SK-N-SH (cell line): ENCODE data around the gene KLHL42. TPM values are rescaled to one million over a fixed set of nuclear protein-coding genes. Genes with fewer than 3 reads are reported as not detected.

Source experiments
- CTCF ChIA-PET: fragments of 300-600, 350-600 bp; formaldehyde crosslinking; extraction: SDS; loops from one replicate; lab custom pipeline; 2021; lab: Yijun Ruan, JAX
- POLR2A ChIA-PET: fragments of 350-600 bp; sonication (Branson Sonifier 250); formaldehyde crosslinking; extraction: SDS; loops from one replicate; lab custom pipeline; 2020; ENCODE audit warnings: antibody characterized with exemption, inconsistent platforms; lab: Yijun Ruan, JAX
- DNase-seq: peaks from one replicate; pipeline ENCODE4 v3.0.0; 2012
- H2AFZ ChIP-seq: fragments of 200-600 bp; sonication (generic); 2 replicates; pipeline ENCODE4 v1.8.1; 2016; ENCODE audit warnings: antibody characterized with exemption, mild to moderate bottlenecking, low read depth
- H3F3A ChIP-seq: fragments of 200-600 bp; sonication (generic); replicated peaks from 2 replicates; pipeline ENCODE3; 2016; ENCODE audit warnings: antibody characterized with exemption, mild to moderate bottlenecking; ENCODE audit not compliant: insufficient read depth
- H3K27ac ChIP-seq, 2 experiments: fragments of 200-500 bp in 1 of 2; fragments of 200-600 bp in 1 of 2; sonication (Bioruptor generic) in 1 of 2; sonication (generic), shearing (Covaris generic) in 1 of 2; 2 replicates each; pipeline versions ENCODE4 v1.5.1 to v1.6.1; 2014 to 2016; ENCODE audit warnings: low read depth in 2 of 2, inconsistent platforms in 1 of 2, low read length in 1 of 2, mild to moderate bottlenecking in 1 of 2, mixed read lengths in 1 of 2
- H3K27me3 ChIP-seq: fragments of 200-600 bp; sonication (generic), shearing (Covaris generic); 2 replicates; pipeline ENCODE4 v1.6.1; 2016; ENCODE audit warnings: mixed run types; ENCODE audit not compliant: insufficient read depth
- H3K36me3 ChIP-seq, 2 experiments: fragments of 200-500 bp in 1 of 2; fragments of 200-600 bp in 1 of 2; sonication (Bioruptor generic) in 1 of 2; sonication (generic) in 1 of 2; replicated peaks in 1 of 2; 2 replicates each; pipeline versions ENCODE3 to v1.5.1; 2014 to 2016; ENCODE audit warnings: low read length in 1 of 2, mild to moderate bottlenecking in 1 of 2; ENCODE audit not compliant: insufficient read depth in 2 of 2, control insufficient read depth in 1 of 2
- H3K4me1 ChIP-seq, 2 experiments: fragments of 200-500 bp in 1 of 2; fragments of 200-600 bp in 1 of 2; sonication (Bioruptor generic) in 1 of 2; sonication (generic), shearing (Covaris generic) in 1 of 2; 2 replicates each; pipeline versions ENCODE4 v1.5.1 to v1.6.1; 2014 to 2016; ENCODE audit warnings: low read depth in 1 of 2, low read length in 1 of 2, mixed run types in 1 of 2; ENCODE audit not compliant: insufficient read depth in 2 of 2, control insufficient read depth in 1 of 2
- H3K4me2 ChIP-seq: fragments of 200-600 bp; sonication (generic), shearing (Covaris generic); 2 replicates; pipeline ENCODE4 v1.6.1; 2017; ENCODE audit warnings: mixed run types
- H3K4me3 ChIP-seq, 2 experiments: fragments of 200-500 bp in 1 of 2; fragments of 200-600 bp in 1 of 2; sonication (Bioruptor generic) in 1 of 2; sonication (generic), shearing (Covaris generic) in 1 of 2; 2 replicates each; pipeline versions ENCODE4 v1.5.1 to v1.8.1; 2014 to 2016; ENCODE audit warnings: low read depth in 2 of 2, inconsistent platforms in 1 of 2, low read length in 1 of 2, mild to moderate bottlenecking in 1 of 2, mixed read lengths in 1 of 2, moderate library complexity in 1 of 2
- H3K79me2 ChIP-seq: fragments of 200-600 bp; sonication (generic); 2 replicates; pipeline ENCODE4 v1.8.1; 2017; ENCODE audit warnings: mild to moderate bottlenecking; ENCODE audit not compliant: insufficient read depth
- H3K9ac ChIP-seq: fragments of 200-600 bp; sonication (generic); 2 replicates; pipeline ENCODE4 v1.6.1; 2017; ENCODE audit warnings: mixed run types
- H3K9me2 ChIP-seq: fragments of 200-600 bp; sonication (generic); 2 replicates; pipeline ENCODE4 v1.6.1; 2017; ENCODE audit warnings: mixed run types
- H3K9me3 ChIP-seq: fragments of 200-600 bp; sonication (generic); 2 replicates; pipeline ENCODE4 v1.6.1; 2017; ENCODE audit warnings: mixed run types, mild to moderate bottlenecking, moderate library complexity
- H4K20me1 ChIP-seq: fragments of 200-600 bp; sonication (generic); 2 replicates; pipeline ENCODE4 v1.6.1; 2017; ENCODE audit warnings: mild to moderate bottlenecking, mixed run types; ENCODE audit not compliant: insufficient read depth
- EP300 ChIP-seq, 2 experiments: IDR thresholded peaks; 2 replicates each; pipeline versions ENCODE4 v1.4.0 to v1.6.1; 2012; ENCODE audit warnings: borderline replicate concordance in 1 of 2, low read depth in 1 of 2, low read length in 1 of 2
- EZH2phosphoT487 ChIP-seq: fragments of 200-600 bp; sonication (generic); IDR thresholded peaks from 2 replicates; pipeline ENCODE4 v1.6.1; 2017; ENCODE audit warnings: low read depth, mixed run types, mild to moderate bottlenecking, antibody characterized with exemption, moderate library complexity, borderline replicate concordance
- FOSL2 ChIP-seq: IDR thresholded peaks from 2 replicates; pipeline ENCODE4 v1.4.0; 2012; ENCODE audit warnings: low read depth, mild to moderate bottlenecking, moderate library complexity, borderline replicate concordance
- FOXM1 ChIP-seq: IDR thresholded peaks from 2 replicates; pipeline ENCODE4 v1.4.0; 2012; ENCODE audit warnings: low read depth, mild to moderate bottlenecking
- GABPA ChIP-seq: IDR thresholded peaks from 2 replicates; pipeline ENCODE4 v1.4.0; 2012; ENCODE audit warnings: low read depth, mild to moderate bottlenecking
- GATA2 ChIP-seq: sonication (generic); formaldehyde crosslinking; IDR thresholded peaks from 2 replicates; pipeline ENCODE4 v1.5.0; 2020; ENCODE audit warnings: mild to moderate bottlenecking, missing genetic modification reagents
- MXI1 ChIP-seq: IDR thresholded peaks from 2 replicates; pipeline ENCODE4 v1.6.1; 2012; ENCODE audit warnings: mild to moderate bottlenecking, low read depth, low read length, improper control_type of control experiment
- NRF1 ChIP-seq: IDR thresholded peaks from 2 replicates; pipeline ENCODE4 v1.6.1; 2012; ENCODE audit warnings: low read depth, mild to moderate bottlenecking, low read length
- RAD21 ChIP-seq: IDR thresholded peaks from 2 replicates; pipeline ENCODE4 v1.6.1; 2012; ENCODE audit warnings: mild to moderate bottlenecking, low read length
- RCOR1 ChIP-seq: fragments of 150-350 bp; IDR thresholded peaks from 2 replicates; pipeline ENCODE4 v1.6.1; 2017; ENCODE audit warnings: antibody characterized with exemption, low read length
- RFX5 ChIP-seq: IDR thresholded peaks from 2 replicates; pipeline ENCODE4 v1.6.1; 2012; ENCODE audit warnings: mild to moderate bottlenecking, improper control_type of control experiment, low read length
- RXRA ChIP-seq: IDR thresholded peaks from 2 replicates; pipeline ENCODE4 v1.4.0; 2012; ENCODE audit warnings: low read depth, mild to moderate bottlenecking, borderline replicate concordance
- SIN3A ChIP-seq: IDR thresholded peaks from 2 replicates; pipeline ENCODE4 v1.6.1; 2012; ENCODE audit warnings: low read depth, mild to moderate bottlenecking, low read length, moderate library complexity, borderline replicate concordance
- SMC3 ChIP-seq: IDR thresholded peaks from 2 replicates; pipeline ENCODE4 v1.6.1; 2012; ENCODE audit warnings: low read depth, low read length, improper control_type of control experiment
- TCF12 ChIP-seq: IDR thresholded peaks from 2 replicates; pipeline ENCODE4 v1.4.0; 2012
- TEAD4 ChIP-seq: IDR thresholded peaks from 2 replicates; pipeline ENCODE4 v1.4.0; 2012; ENCODE audit warnings: mild to moderate bottlenecking, borderline replicate concordance; ENCODE audit not compliant: insufficient read depth
- YY1 ChIP-seq: IDR thresholded peaks from 2 replicates; pipeline ENCODE4 v1.4.0; 2012; ENCODE audit warnings: low read depth, mild to moderate bottlenecking
- WGBS: methylation state at CpG from one replicate; pipeline ENCODE4 v1.1.6; 2017; ENCODE audit warnings: low lambda C conversion rate; 5-methylcytosine and 5-hydroxymethylcytosine counted together
- polyA plus RNA-seq, 3 experiments: library from polyadenylated mRNA; depleted of rRNA; stranded (reverse); fragments of >200 nt; gene quantifications; 2 replicates each; pipeline ENCODE4 v1.2.3, GENCODE V29; 2012
- TF ChIP-seq, protein P1 (sequence below): fragments of 200-600 bp; sonication (generic); IDR thresholded peaks from 2 replicates; pipeline ENCODE4 v1.6.1; 2017; ENCODE audit warnings: antibody characterized with exemption, mild to moderate bottlenecking, moderate library complexity
- TF ChIP-seq, protein P2 (sequence below): IDR thresholded peaks from 2 replicates; pipeline ENCODE4 v1.4.0; 2012; ENCODE audit warnings: low read depth
- TF ChIP-seq, protein P3 (sequence below): fragments of 150-350 bp; IDR thresholded peaks from 2 replicates; pipeline ENCODE4 v1.6.1; 2016; ENCODE audit warnings: mild to moderate bottlenecking, low read depth, low read length
- TF ChIP-seq, protein P4 (sequence below): IDR thresholded peaks from 2 replicates; pipeline ENCODE4; 2012
- TF ChIP-seq, protein P5 (sequence below): IDR thresholded peaks from 2 replicates; pipeline ENCODE4 v1.4.0; 2012; ENCODE audit warnings: low read depth, borderline replicate concordance

KLHL42 gene
- polyA plus RNA-seq, 1 of the 3 experiments (the other 2 are of a cell fraction) = 11.7 TPM

DNA sequence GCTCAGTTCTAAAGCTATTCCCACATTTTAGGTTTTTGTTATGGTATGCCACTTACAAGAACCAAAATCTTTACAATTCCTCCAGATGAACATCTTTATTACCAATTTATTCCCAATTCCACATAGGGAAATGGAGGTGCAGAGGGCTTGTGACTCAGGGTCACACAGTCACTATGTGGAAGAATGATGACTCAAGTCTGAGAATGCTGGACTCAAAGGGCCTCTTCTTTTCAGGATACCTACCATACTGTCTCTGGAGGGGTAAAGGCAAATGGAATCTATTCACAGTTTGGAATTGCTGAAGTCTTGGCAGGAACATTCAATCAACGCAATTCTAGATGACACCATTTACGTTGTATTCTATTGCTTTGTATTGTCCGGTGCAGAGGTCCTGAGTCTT lies 48.2 kb downstream of the KLHL42 start:
- Histone ChIP-seq H3K4me1 (no peaks in the 10 kb centered on the region), H3K27me3 (no peaks in the 10 kb centered on the region), H3K4me3 (no peak overlapping the region), H3K9me2 (no peaks in the 10 kb centered on the region), H3F3A (no peaks in the 10 kb centered on the region), H4K20me1 (no peaks in the 10 kb centered on the region), H3K4me2 (no peak overlapping the region), H3K79me2 (no peaks in the 10 kb centered on the region), H2AFZ (no peak overlapping the region)
- CTCF ChIA-PET = interaction anchor here (0.6 to 2.5 kb wide), 3 partner anchors 14 to 172 kb away, joined by 3 to 5 read pairs (median 3); no protein-coding TSS in a partner anchor
- DNase-seq = no peak
- WGBS = 82% methylated on average over 3 of the region's 3 CpGs
- TF ChIP-seq SIN3A = no peak
- no peak for TF ChIP-seq MXI1
- TF ChIP-seq, protein P1, sequence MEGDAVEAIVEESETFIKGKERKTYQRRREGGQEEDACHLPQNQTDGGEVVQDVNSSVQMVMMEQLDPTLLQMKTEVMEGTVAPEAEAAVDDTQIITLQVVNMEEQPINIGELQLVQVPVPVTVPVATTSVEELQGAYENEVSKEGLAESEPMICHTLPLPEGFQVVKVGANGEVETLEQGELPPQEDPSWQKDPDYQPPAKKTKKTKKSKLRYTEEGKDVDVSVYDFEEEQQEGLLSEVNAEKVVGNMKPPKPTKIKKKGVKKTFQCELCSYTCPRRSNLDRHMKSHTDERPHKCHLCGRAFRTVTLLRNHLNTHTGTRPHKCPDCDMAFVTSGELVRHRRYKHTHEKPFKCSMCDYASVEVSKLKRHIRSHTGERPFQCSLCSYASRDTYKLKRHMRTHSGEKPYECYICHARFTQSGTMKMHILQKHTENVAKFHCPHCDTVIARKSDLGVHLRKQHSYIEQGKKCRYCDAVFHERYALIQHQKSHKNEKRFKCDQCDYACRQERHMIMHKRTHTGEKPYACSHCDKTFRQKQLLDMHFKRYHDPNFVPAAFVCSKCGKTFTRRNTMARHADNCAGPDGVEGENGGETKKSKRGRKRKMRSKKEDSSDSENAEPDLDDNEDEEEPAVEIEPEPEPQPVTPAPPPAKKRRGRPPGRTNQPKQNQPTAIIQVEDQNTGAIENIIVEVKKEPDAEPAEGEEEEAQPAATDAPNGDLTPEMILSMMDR = no peak
- TF ChIP-seq RXRA = no peak
- TF ChIP-seq NRF1 = no peak
- TF ChIP-seq SMC3 = no peak
- TF ChIP-seq, protein P2, sequence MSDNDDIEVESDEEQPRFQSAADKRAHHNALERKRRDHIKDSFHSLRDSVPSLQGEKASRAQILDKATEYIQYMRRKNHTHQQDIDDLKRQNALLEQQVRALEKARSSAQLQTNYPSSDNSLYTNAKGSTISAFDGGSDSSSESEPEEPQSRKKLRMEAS = no peak
- TF ChIP-seq, protein P3, sequence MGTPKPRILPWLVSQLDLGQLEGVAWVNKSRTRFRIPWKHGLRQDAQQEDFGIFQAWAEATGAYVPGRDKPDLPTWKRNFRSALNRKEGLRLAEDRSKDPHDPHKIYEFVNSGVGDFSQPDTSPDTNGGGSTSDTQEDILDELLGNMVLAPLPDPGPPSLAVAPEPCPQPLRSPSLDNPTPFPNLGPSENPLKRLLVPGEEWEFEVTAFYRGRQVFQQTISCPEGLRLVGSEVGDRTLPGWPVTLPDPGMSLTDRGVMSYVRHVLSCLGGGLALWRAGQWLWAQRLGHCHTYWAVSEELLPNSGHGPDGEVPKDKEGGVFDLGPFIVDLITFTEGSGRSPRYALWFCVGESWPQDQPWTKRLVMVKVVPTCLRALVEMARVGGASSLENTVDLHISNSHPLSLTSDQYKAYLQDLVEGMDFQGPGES = no peak
- TF ChIP-seq TCF12 = no peak
- TF ChIP-seq, protein P4, sequence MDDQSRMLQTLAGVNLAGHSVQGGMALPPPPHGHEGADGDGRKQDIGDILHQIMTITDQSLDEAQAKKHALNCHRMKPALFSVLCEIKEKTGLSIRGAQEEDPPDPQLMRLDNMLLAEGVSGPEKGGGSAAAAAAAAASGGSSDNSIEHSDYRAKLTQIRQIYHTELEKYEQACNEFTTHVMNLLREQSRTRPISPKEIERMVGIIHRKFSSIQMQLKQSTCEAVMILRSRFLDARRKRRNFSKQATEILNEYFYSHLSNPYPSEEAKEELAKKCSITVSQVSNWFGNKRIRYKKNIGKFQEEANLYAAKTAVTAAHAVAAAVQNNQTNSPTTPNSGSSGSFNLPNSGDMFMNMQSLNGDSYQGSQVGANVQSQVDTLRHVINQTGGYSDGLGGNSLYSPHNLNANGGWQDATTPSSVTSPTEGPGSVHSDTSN = no peak
- no peak for TF ChIP-seq RAD21
- TF ChIP-seq EZH2phosphoT487 = no peak
- TF ChIP-seq, all 33 proteins: peak for 0
- POLR2A ChIA-PET = interaction anchor here (0.7 kb wide), 1 partner anchor 1325 kb away, joined by 5 read pairs; no protein-coding TSS in a partner anchor
- Histone ChIP-seq H3K9ac (no peak overlapping the region), H3K27ac (no peak overlapping the region), H3K9me3 (no peaks in the 10 kb centered on the region), H3K36me3 (no peaks in the 10 kb centered on the region)

DNA sequence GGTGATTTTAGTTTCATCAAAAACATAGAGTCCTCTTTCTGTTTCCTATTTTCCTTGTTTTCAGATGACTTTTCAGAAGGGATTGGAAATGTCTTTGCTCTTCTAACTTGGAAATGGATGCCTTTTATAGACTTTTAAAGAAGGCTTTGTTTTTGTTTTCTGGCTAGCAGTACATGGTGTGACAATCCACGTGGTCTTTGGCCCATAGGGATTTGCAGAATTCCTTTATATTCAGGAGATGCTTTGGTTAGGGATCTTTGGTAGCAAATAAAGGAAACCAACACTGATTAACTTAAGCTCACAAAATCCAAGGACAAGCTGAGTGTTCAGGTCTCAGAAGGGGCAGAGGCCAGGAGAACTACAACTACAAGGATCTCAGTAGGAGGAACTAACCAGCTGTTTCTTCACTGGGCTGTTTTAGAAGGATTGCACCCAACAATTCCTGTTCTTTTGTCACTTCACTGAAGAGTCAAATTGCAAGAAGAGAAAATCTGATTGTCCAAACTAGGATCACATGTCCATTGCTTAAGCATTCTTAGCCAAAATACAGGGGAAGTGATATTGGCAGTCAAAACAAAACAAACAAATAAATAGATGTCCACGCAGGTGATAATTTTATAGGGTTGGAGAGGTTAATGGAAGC lies 58.6 kb downstream of the KLHL42 start:
- 51% methylated on average over 2 of the region's 2 CpGs for WGBS
- no peaks in the 10 kb centered on the region for H3K27me3 ChIP-seq
- CTCF ChIA-PET = interaction anchor here (1.3 to 1.8 kb wide), 2 partner anchors 18 to 105 kb away, joined by 5 to 6 read pairs; no protein-coding TSS in a partner anchor
- TF ChIP-seq RFX5 = no peak
- no peak for TF ChIP-seq GABPA
- no peak for TF ChIP-seq RAD21
- TF ChIP-seq FOXM1 = no peak
- no peak for TF ChIP-seq SMC3
- no peak for TF ChIP-seq FOSL2
- no peak for TF ChIP-seq EP300 (IDR thresholded peaks at IDR 0.05; ENCODE audit: borderline replicate concordance in 1 of 2, low read depth in 1 of 2, low read length in 1 of 2)
- TF ChIP-seq EZH2phosphoT487 = no peak
- no peak for TF ChIP-seq GATA2
- TF ChIP-seq, protein P5, sequence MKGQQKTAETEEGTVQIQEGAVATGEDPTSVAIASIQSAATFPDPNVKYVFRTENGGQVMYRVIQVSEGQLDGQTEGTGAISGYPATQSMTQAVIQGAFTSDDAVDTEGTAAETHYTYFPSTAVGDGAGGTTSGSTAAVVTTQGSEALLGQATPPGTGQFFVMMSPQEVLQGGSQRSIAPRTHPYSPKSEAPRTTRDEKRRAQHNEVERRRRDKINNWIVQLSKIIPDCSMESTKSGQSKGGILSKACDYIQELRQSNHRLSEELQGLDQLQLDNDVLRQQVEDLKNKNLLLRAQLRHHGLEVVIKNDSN = no peak
- no peak for TF ChIP-seq RCOR1
- TF ChIP-seq TEAD4 = no peak
- no peak for TF ChIP-seq NRF1
- no peak for TF ChIP-seq YY1

More for the DNA sequence above, 58.6 kb downstream of the KLHL42 start:
- H4K20me1 ChIP-seq = no peaks in the 10 kb centered on the region
- POLR2A ChIA-PET = no interaction called here
- H3K9me3 ChIP-seq = 0 out of 2 replicates have a peak, but pooled peaks cover 6% of the 10 kb centered on the region
- no peak for DNase-seq
- H3K4me3 ChIP-seq = no peak overlapping the region
- H3F3A ChIP-seq = no peaks in the 10 kb centered on the region
- peaks cover 0 to 8% of the 10 kb centered on the region in 2 experiments; a peak in 1 of 4 replicates for H3K4me1 ChIP-seq
- peak overlapping the region; percentile 38; the same call in 1 of the 2 replicates for H2AFZ ChIP-seq
- no peaks in the 10 kb centered on the region for H3K9me2 ChIP-seq
- no peaks in the 10 kb centered on the region for H3K79me2 ChIP-seq
- no peaks in the 10 kb centered on the region for H3K36me3 ChIP-seq
- H3K27ac ChIP-seq = no peak overlapping the region
- no peak overlapping the region for H3K9ac ChIP-seq
- H3K4me2 ChIP-seq = no peak overlapping the region
